SW480 (cell line): ENCODE data around the gene XPR1.

ENCODE experiments used
- DNase-seq: peaks from one replicate; pipeline ENCODE4 v3.0.0-alpha.2; 2016; ENCODE audit warnings: low spot score

Gene XPR1

GRCh38 chr1:180631766-180632325 is at the start of gene XPR1:
Gene XPR1 (plus strand): TSS chr1:180632022. CDS start chr1:180632202, 180 bp downstream.
- peak; percentile 97 for DNase-seq

DNA sequence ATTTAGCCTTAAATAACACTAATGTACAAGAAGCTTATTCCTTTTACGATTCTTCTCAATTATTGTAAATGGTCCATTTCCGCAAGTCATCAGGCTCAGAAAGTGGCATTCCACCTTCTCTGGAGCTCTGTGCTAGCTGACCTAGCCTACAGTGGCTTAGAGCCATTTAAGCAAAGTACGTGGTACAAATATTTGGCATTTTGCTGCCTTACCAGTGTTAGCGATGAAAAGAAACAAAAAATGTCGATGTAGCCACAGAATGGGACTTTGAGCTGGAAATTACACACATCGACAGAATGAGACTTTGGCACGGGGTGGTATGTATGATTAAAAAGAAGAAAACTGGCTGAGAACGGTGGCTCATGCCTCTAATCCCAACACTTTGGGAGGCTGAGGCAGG is 47.0 kb upstream of the XPR1 start:
- DNase-seq: no peak

GRCh38 chr1:180585994-180586359 is 45.8 kb upstream of the XPR1 start:
- no peak for DNase-seq

- no peak for DNase-seq
Observed at GRCh38 chr1:180586671-180587155, 45.1 kb upstream of the XPR1 start.

- DNase-seq: no peak
Observed at GRCh38 chr1:180588121-180588520, 43.7 kb upstream of the XPR1 start.

GRCh38 chr1:180590889-180591288 is 40.9 kb upstream of the XPR1 start:
- no peak for DNase-seq

GRCh38 chr1:180593382-180593781 is 38.4 kb upstream of the XPR1 start:
- DNase-seq: no peak

DNA sequence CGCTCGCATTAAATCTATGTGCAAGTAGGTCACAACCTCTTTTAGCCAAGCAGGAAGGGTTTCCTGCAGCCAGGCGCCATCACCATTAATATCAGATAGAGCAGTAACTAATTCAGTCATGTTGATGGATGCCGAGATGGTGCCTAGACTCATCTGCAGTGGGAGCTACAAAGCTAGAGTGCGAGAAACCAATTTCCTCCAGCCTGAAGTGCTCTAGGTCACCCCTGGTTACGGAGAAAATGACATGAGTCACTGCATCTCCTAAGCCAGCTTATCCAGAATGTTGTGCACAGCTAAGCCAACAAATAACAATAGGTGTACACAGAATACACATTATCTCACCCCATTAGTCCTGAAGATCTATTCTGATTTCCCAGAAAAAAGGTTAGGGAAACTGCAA is 37.1 kb upstream of the XPR1 start:
- DNase-seq: no peak

DNA sequence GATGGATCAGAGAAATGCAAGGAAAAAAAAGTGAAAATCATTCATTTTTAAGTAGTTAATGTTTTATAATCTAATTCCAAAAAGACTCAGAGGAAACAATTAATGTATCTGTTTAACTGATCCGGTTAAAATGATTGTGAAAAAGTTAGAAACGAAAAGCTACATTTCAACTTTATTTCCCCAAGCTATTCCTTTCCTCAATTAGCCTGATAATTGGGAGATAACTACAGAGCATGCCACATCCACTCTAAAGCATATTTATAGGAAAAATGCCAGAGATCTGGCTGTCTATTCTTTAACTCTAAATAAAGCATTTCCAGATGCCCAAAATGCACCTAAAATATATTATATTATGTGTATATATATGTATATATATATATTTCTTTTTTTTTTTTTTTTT is 35.9 kb upstream of the XPR1 start:
- no peak for DNase-seq

GRCh38 chr1:180597520-180597919 is 34.3 kb upstream of the XPR1 start:
- no peak for DNase-seq

GRCh38 chr1:180598333-180598974 is 33.4 kb upstream of the XPR1 start:
- peak; percentile 52 for DNase-seq

DNA sequence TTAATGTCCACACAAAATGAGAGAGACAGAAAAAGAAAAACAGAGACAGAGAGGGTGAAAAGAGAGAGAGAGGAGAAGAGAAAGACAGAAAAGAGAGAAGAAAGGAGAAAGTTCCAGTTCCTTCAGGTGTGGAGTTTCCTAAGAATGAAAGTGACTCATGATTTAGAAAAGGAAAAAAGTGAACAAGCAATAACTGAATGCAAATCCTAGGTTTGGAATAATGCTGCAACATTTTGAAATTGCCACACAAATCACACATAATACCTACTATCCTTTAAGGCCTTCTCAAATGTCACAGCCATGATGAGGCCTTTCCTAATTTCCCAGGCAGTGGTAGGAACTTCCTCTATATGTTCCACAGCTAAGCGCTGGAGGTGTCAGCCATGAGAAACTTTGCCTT is 31.5 kb upstream of the XPR1 start:
- DNase-seq: no peak

GRCh38 chr1:180601512-180601911 is 30.3 kb upstream of the XPR1 start:
- no peak for DNase-seq

- DNase-seq: no peak
Observed at GRCh38 chr1:180603223-180603849, 28.5 kb upstream of the XPR1 start.

DNA sequence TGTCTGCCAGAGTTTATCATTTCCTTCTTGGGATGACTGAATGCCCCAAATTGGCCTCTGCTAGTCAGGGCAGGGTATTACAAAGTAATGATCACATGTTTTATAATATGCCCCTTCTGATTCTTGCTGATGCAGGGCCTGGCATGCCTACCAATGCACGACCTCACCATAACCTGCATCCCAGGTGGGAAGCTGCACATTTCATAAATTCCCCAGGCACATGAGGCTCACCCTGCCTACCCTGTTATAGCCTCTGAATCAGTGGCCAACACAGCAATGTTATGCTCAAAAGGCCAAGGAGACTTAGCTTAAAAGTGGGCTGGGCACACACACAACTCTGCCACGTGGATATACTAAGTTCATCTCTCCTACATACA is 28.0 kb upstream of the XPR1 start:
- DNase-seq: no peak

DNA sequence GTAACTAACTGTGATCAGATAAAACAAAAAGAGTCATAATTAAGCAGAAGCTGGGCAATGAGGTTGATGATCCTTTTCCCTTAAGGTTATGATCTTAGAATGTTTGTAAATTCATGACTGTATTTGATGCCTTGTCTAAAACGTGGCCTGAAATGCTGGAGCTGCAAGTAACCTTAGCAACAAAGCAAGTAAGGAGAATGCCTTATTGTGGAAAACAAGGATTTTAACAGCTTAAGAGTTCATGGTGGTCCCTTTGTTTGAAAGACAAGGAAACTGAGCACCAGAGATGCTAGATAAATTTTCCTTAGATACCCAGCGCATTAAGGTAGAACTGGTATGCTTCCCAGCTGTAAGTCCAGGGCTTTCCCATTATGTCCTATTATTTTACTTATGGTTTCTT is 25.7 kb upstream of the XPR1 start:
- DNase-seq: no peak

GRCh38 chr1:180609643-180610555 is 21.9 kb upstream of the XPR1 start:
- DNase-seq: no peak

- DNase-seq: no peak
Observed at GRCh38 chr1:180610556-180611015, 21.2 kb upstream of the XPR1 start.

GRCh38 chr1:180611016-180611930 is 20.5 kb upstream of the XPR1 start:
- DNase-seq: no peak

- no peak for DNase-seq
Observed at GRCh38 chr1:180612632-180613031, 19.2 kb upstream of the XPR1 start.

- DNase-seq: peak; percentile 6
Observed at GRCh38 chr1:180614730-180615129, 17.1 kb upstream of the XPR1 start.
